ENCODE results near the gene NCOA4.

GRCh38 chr10:46052791-46053375 lies 22.5 kb upstream of the NCOA4 start:
- no peak for TF ChIP-seq CBX3 (IDR thresholded peaks at IDR 0.05; ENCODE audit: low read depth)
- TF ChIP-seq POLR2A (IDR thresholded peaks at IDR 0.05; ENCODE audit: borderline replicate concordance, extremely low read depth, insufficient read depth, insufficient read length): no peak
- no peak for TF ChIP-seq REST (IDR thresholded peaks at IDR 0.05; ENCODE audit: low read depth)
- no peak for TF ChIP-seq ZBTB33 (IDR thresholded peaks at IDR 0.05; ENCODE audit: extremely low read depth, insufficient replicate concordance, low read length)
- no peak for TF ChIP-seq RAD21 (IDR thresholded peaks at IDR 0.05; ENCODE audit: low read depth)
- no peak for TF ChIP-seq CTCF (IDR thresholded peaks at IDR 0.05 in 2 of 3, conservative IDR thresholded peaks at IDR 0.05 in 1 of 3; ENCODE audit: borderline replicate concordance in 1 of 3, insufficient read depth in 1 of 3, low read depth in 2 of 3, low read length in 2 of 3)
- no peak for TF ChIP-seq CEBPB (IDR thresholded peaks at IDR 0.05; ENCODE audit: low read depth)
- no peak for TF ChIP-seq ZFX (IDR thresholded peaks at IDR 0.05)
- no peak for TF ChIP-seq MAX (IDR thresholded peaks at IDR 0.05)
- no peak for TF ChIP-seq EZH2 (IDR thresholded peaks at IDR 0.05)
- no peak for TF ChIP-seq TCF7L2 (IDR thresholded peaks at IDR 0.05; ENCODE audit: borderline replicate concordance, extremely low read depth, insufficient read depth, insufficient read length)
- no peak for TF ChIP-seq EZH2phosphoT487 (IDR thresholded peaks at IDR 0.05; ENCODE audit: borderline replicate concordance)
- TF ChIP-seq SP1 (IDR thresholded peaks at IDR 0.05; ENCODE audit: low read depth): no peak

All from HCT116 (cell line).